ENCODE data around the gene CMKLR1. TPM values are rescaled to one million over a fixed set of nuclear protein-coding genes. Genes with fewer than 3 reads are reported as not detected.

CMKLR1 gene
- total and polyA plus RNA-seq, 7 experiments from 2014 or later: 0.06 to 8.8 (median 2.0) TPM; not detected in 2

- no peaks in the 10 kb centered on the region for H3K36me3 Mint-ChIP-seq
- Histone ChIP-seq H3K27me3 (ENCODE audit: control insufficient read depth in 2 of 2, insufficient read depth in 2 of 2, low read length in 2 of 2) (no peaks in the 10 kb centered on the region), H3K27ac (ENCODE audit: low read depth, low read length) (no peak overlapping the region), H3K36me3 (ENCODE audit: control insufficient read depth in 2 of 3, insufficient read depth in 3 of 3, low read length in 3 of 3) (no peaks in the 10 kb centered on the region), H3K4me3 (ENCODE audit: low read length) (no peak overlapping the region), H3K9me3 (ENCODE audit: control insufficient read depth in 2 of 3, low read length in 3 of 3) (no peaks in the 10 kb centered on the region), H3K4me1 (ENCODE audit: control insufficient read depth in 2 of 2, insufficient read depth in 2 of 2, low read length in 2 of 2) (peaks cover 0 to 4% of the 10 kb centered on the region in 2 donors)
- H3K4me3 Mint-ChIP-seq: peak overlapping the region in 2 of 10 donors; percentile 37 to 74
- no peak overlapping the region for H3K27ac Mint-ChIP-seq
- ChIA-PET CTCF (no interaction called here), POLR2A (no interaction called here)
- peaks cover 0 to 32% (median 5%) of the 10 kb centered on the region in 7 donors for H3K4me1 Mint-ChIP-seq
- DNase-seq: no peak
- peaks cover 0 to 2% (median 0%) of the 10 kb centered on the region in 11 donors for H3K9me3 Mint-ChIP-seq
- peak; percentile 33 for ATAC-seq
- peaks cover 14 to 33% (median 32%) of the 10 kb centered on the region in 5 donors for H3K27me3 Mint-ChIP-seq
- intact Hi-C loops (cut with micrococcal nuclease): no loop called here
Measured at GRCh38 chr12:108337235-108338223, 1.6 kb downstream of the CMKLR1 start.

- H3K36me3 Mint-ChIP-seq: no peaks in the 10 kb centered on the region
- intact Hi-C loops (cut with micrococcal nuclease): no loop called here
- H3K4me1 Mint-ChIP-seq: peaks cover 0 to 36% (median 5%) of the 10 kb centered on the region in 7 donors
- no peaks in the 10 kb centered on the region for H3K9me3 ChIP-seq (ENCODE audit: control insufficient read depth in 2 of 3, low read length in 3 of 3)
- H3K4me1 ChIP-seq (ENCODE audit: control insufficient read depth in 2 of 2, insufficient read depth in 2 of 2, low read length in 2 of 2): peaks cover 0 to 17% of the 10 kb centered on the region in 2 donors
- H3K27ac Mint-ChIP-seq: no peak overlapping the region
- ChIA-PET POLR2A (no interaction called here), CTCF (no interaction called here)
- ATAC-seq (no peak), DNase-seq (no peak)
- H3K27me3 Mint-ChIP-seq: peaks cover 10 to 29% (median 24%) of the 10 kb centered on the region in 5 donors
- peaks cover 0 to 2% (median 0%) of the 10 kb centered on the region in 11 donors for H3K9me3 Mint-ChIP-seq
- no peak overlapping the region for H3K4me3 ChIP-seq (ENCODE audit: low read length)
- H3K36me3 ChIP-seq (ENCODE audit: control insufficient read depth in 2 of 3, insufficient read depth in 3 of 3, low read length in 3 of 3): no peaks in the 10 kb centered on the region
- no peak overlapping the region for H3K27ac ChIP-seq (ENCODE audit: low read depth, low read length)
- H3K27me3 ChIP-seq (ENCODE audit: control insufficient read depth in 2 of 2, insufficient read depth in 2 of 2, low read length in 2 of 2): no peaks in the 10 kb centered on the region
- no peak overlapping the region for H3K4me3 Mint-ChIP-seq
Measured at GRCh38 chr12:108335349-108336119, 3.6 kb downstream of the CMKLR1 start.

- peaks cover 0 to 32% (median 5%) of the 10 kb centered on the region in 7 donors for H3K4me1 Mint-ChIP-seq
- CTCF ChIA-PET: no interaction called here
- intact Hi-C loops (cut with micrococcal nuclease): no loop called here
Measured at GRCh38 chr12:108333898-108334699, 5.0 kb downstream of the CMKLR1 start.

GRCh38 chr12:108332791-108333382, 6.2 kb downstream of the CMKLR1 start:
- Mint-ChIP-seq H3K36me3 (no peaks in the 10 kb centered on the region), H3K9me3 (peaks cover 0 to 1% (median 0%) of the 10 kb centered on the region in 11 donors), H3K4me1 (peaks cover 0 to 29% (median 5%) of the 10 kb centered on the region in 7 donors), H3K4me3 (no peak overlapping the region), H3K27me3 (peaks cover 2 to 9% (median 7%) of the 10 kb centered on the region in 5 donors), H3K27ac (peak overlapping the region in 1 of 9 donors; percentile 72)
- CTCF ChIA-PET: no interaction called here
- H3K27me3 ChIP-seq (ENCODE audit: control insufficient read depth in 2 of 2, insufficient read depth in 2 of 2, low read length in 2 of 2): no peaks in the 10 kb centered on the region
- intact Hi-C loops (cut with micrococcal nuclease): no loop called here
- H3K4me3 ChIP-seq (ENCODE audit: low read length): no peak overlapping the region
- H3K4me1 ChIP-seq (ENCODE audit: control insufficient read depth in 2 of 2, insufficient read depth in 2 of 2, low read length in 2 of 2): peaks cover 0 to 17% of the 10 kb centered on the region in 2 donors
- DNase-seq (no peak), ATAC-seq (peak; percentile 79)
- POLR2A ChIA-PET: no interaction called here
- no peaks in the 10 kb centered on the region for H3K36me3 ChIP-seq (ENCODE audit: control insufficient read depth in 2 of 3, insufficient read depth in 3 of 3, low read length in 3 of 3)
- no peak overlapping the region for H3K27ac ChIP-seq (ENCODE audit: low read depth, low read length)
- no peaks in the 10 kb centered on the region for H3K9me3 ChIP-seq (ENCODE audit: control insufficient read depth in 2 of 3, low read length in 3 of 3)

More at GRCh38 chr12:108333898-108334699, 5.0 kb downstream of the CMKLR1 start:
- H3K4me1 ChIP-seq (ENCODE audit: control insufficient read depth in 2 of 2, insufficient read depth in 2 of 2, low read length in 2 of 2): peaks cover 0 to 17% of the 10 kb centered on the region in 2 donors
- Mint-ChIP-seq H3K4me3 (peak overlapping the region in 1 of 10 donors; percentile 61), H3K36me3 (no peaks in the 10 kb centered on the region), H3K27ac (peak overlapping the region in 2 of 9 donors; percentile 66 to 72), H3K27me3 (peaks cover 8 to 19% (median 16%) of the 10 kb centered on the region in 5 donors), H3K9me3 (peaks cover 0 to 2% (median 0%) of the 10 kb centered on the region in 11 donors)
- DNase-seq (no peak), ATAC-seq (peak; percentile 45)
- no peak overlapping the region for H3K27ac ChIP-seq (ENCODE audit: low read depth, low read length)
- H3K36me3 ChIP-seq (ENCODE audit: control insufficient read depth in 2 of 3, insufficient read depth in 3 of 3, low read length in 3 of 3): no peaks in the 10 kb centered on the region
- no peaks in the 10 kb centered on the region for H3K9me3 ChIP-seq (ENCODE audit: control insufficient read depth in 2 of 3, low read length in 3 of 3)
- no peak overlapping the region for H3K4me3 ChIP-seq (ENCODE audit: low read length)
- no peaks in the 10 kb centered on the region for H3K27me3 ChIP-seq (ENCODE audit: control insufficient read depth in 2 of 2, insufficient read depth in 2 of 2, low read length in 2 of 2)
- POLR2A ChIA-PET: no interaction called here

- no peak overlapping the region for H3K27ac ChIP-seq (ENCODE audit: low read depth, low read length)
- CTCF ChIA-PET: no interaction called here
- H3K4me1 ChIP-seq (ENCODE audit: control insufficient read depth in 2 of 2, insufficient read depth in 2 of 2, low read length in 2 of 2): peaks cover 0 to 14% of the 10 kb centered on the region in 2 donors
- POLR2A ChIA-PET: no interaction called here
- Mint-ChIP-seq H3K9me3 (peaks cover 0 to 4% (median 0%) of the 10 kb centered on the region in 11 donors), H3K4me3 (no peak overlapping the region), H3K27ac (no peak overlapping the region), H3K4me1 (peaks cover 0 to 11% (median 0%) of the 10 kb centered on the region in 7 donors), H3K36me3 (no peaks in the 10 kb centered on the region), H3K27me3 (peaks cover 0 to 9% (median 0%) of the 10 kb centered on the region in 5 donors)
- H3K27me3 ChIP-seq (ENCODE audit: control insufficient read depth in 2 of 2, insufficient read depth in 2 of 2, low read length in 2 of 2): no peaks in the 10 kb centered on the region
- no peaks in the 10 kb centered on the region for H3K9me3 ChIP-seq (ENCODE audit: control insufficient read depth in 2 of 3, low read length in 3 of 3)
- ATAC-seq (no peak), DNase-seq (no peak)
- H3K4me3 ChIP-seq (ENCODE audit: low read length): no peak overlapping the region
- no peaks in the 10 kb centered on the region for H3K36me3 ChIP-seq (ENCODE audit: control insufficient read depth in 2 of 3, insufficient read depth in 3 of 3, low read length in 3 of 3)
- intact Hi-C loops (cut with micrococcal nuclease): no loop called here
Measured at GRCh38 chr12:108328420-108328819, 10.7 kb downstream of the CMKLR1 start.

Data from naive thymus-derived CD4-positive, alpha-beta T cell (primary cell).